Transverse colon (tissue), 4 donors: ENCODE results near the gene CAMTA1.

Experiments
- CTCF ChIP-seq, 5 experiments: fragments of 200-600 bp in 3 of 5; fragments of 450-650 bp in 2 of 5; sonication (generic) in 3 of 5; IDR thresholded peaks; 1 replicate in 2 of 5; 2 replicates in 3 of 5; pipeline ENCODE4 v1.5.1; 2016 to 2017; ENCODE audit warnings: antibody characterized with exemption in 5 of 5, inconsistent platforms in 3 of 5, mild to moderate bottlenecking in 2 of 5, moderate library complexity in 1 of 5
- EP300 ChIP-seq: sonication (generic); formaldehyde crosslinking; IDR thresholded peaks from one replicate; pipeline ENCODE4 v1.6.1; 2017; ENCODE audit warnings: antibody characterized with exemption, low read depth
- POLR2A ChIP-seq: fragments of 450-650 bp; IDR thresholded peaks from one replicate; pipeline ENCODE4 v1.6.1; 2016; ENCODE audit warnings: antibody characterized with exemption, mild to moderate bottlenecking, moderate library complexity
- POLR2AphosphoS5 ChIP-seq, 3 donors: sonication (generic); formaldehyde crosslinking; IDR thresholded peaks; one replicate each; pipeline ENCODE4 v1.6.1; 2016; ENCODE audit warnings: antibody characterized with exemption in 3 of 3

DNA sequence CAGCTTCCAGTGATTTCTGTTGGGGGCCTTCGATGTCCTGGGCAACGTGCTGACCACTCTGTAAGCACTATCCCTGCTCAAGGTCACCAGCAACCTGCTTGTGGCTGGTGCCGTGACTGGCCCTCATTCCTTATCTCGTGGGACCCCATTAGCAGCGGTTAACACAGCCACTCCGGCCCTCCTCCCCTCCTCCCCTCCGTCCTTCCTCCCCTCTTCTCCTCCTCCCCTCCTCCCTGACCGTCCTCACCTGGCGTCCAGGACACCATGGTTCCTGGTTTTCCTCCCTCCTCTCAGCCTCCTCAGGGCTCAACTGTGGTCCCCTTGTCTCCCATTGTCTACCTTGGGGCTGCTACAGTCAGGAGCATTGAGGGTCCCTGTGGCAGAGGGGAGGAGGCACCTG, 157.7 kb downstream of the CAMTA1 start:
- no peak for TF ChIP-seq CTCF (IDR thresholded peaks at IDR 0.05)
- TF ChIP-seq POLR2AphosphoS5 (IDR thresholded peaks at IDR 0.05): no peak
- TF ChIP-seq POLR2A: no peak
- TF ChIP-seq EP300: no peak
